Stimulated activated CD4-positive, alpha-beta T cell treated with anti-CD3 and anti-CD28 coated beads, Interleukin-15, amount 100 ng/mL, for 24 hours (primary cell): ENCODE results near the gene PADI3.
"Not testable (repeated sequence)": the region's sequence is repeated elsewhere in the genome, so short reads cannot be mapped to it uniquely, and the experiment has no call there.

Source experiments
- DNase-seq: peaks from one replicate; pipeline ENCODE4 v3.0.0-alpha.2; 2020

The PADI3 gene

GRCh38 chr1:17217607-17218006 is 31.3 kb upstream of the PADI3 start:
- no peak for DNase-seq

GRCh38 chr1:17218939-17219338 is 30.0 kb upstream of the PADI3 start:
- no peak for DNase-seq

- no peak for DNase-seq
Observed at GRCh38 chr1:17220287-17220686, 28.6 kb upstream of the PADI3 start.

GRCh38 chr1:17222557-17222956 is 26.3 kb upstream of the PADI3 start:
- DNase-seq: no peak

- no peak for DNase-seq
Observed at GRCh38 chr1:17224434-17224833, 24.5 kb upstream of the PADI3 start.

- DNase-seq: no peak
Observed at GRCh38 chr1:17225140-17225539, 23.8 kb upstream of the PADI3 start.

GRCh38 chr1:17227358-17227915 is 21.5 kb upstream of the PADI3 start:
- no peak for DNase-seq

- no peak for DNase-seq
Observed at GRCh38 chr1:17228619-17229018, 20.3 kb upstream of the PADI3 start.

GRCh38 chr1:17229379-17229778 is 19.5 kb upstream of the PADI3 start:
- no peak for DNase-seq

- DNase-seq: no peak
Observed at GRCh38 chr1:17230106-17230505, 18.8 kb upstream of the PADI3 start.

GRCh38 chr1:17230671-17231310 is 18.1 kb upstream of the PADI3 start:
- DNase-seq: no peak

GRCh38 chr1:17232759-17233661 is 15.9 kb upstream of the PADI3 start:
- no peak for DNase-seq

- no peak for DNase-seq
Observed at GRCh38 chr1:17233675-17234320, 15.1 kb upstream of the PADI3 start.

GRCh38 chr1:17234405-17234804 is 14.5 kb upstream of the PADI3 start:
- DNase-seq: no peak

- DNase-seq: no peak
Observed at GRCh38 chr1:17235135-17235885, 13.6 kb upstream of the PADI3 start.

GRCh38 chr1:17236779-17237560 is 11.9 kb upstream of the PADI3 start:
- peak; percentile 92 for DNase-seq

GRCh38 chr1:17237561-17237903 is 11.4 kb upstream of the PADI3 start:
- no peak for DNase-seq

- DNase-seq: peak; percentile 31
Observed at GRCh38 chr1:17239420-17239819, 9.5 kb upstream of the PADI3 start.

GRCh38 chr1:17241011-17241779 is 7.7 kb upstream of the PADI3 start:
- DNase-seq: not testable (repeated sequence)

GRCh38 chr1:17241780-17242074 is 7.2 kb upstream of the PADI3 start:
- not testable (repeated sequence) for DNase-seq

GRCh38 chr1:17243274-17243673 is 5.6 kb upstream of the PADI3 start:
- no peak for DNase-seq
